GM12872 (cell line): ENCODE results near the gene DHX16.

Experiments used
- CTCF ChIP-seq: IDR thresholded peaks from 3 replicates; pipeline ENCODE4 v1.5.1; 2011; ENCODE audit warnings: low read depth, mild to moderate bottlenecking, low read length, moderate library complexity; ENCODE audit not compliant: insufficient read depth

DHX16 gene

DNA sequence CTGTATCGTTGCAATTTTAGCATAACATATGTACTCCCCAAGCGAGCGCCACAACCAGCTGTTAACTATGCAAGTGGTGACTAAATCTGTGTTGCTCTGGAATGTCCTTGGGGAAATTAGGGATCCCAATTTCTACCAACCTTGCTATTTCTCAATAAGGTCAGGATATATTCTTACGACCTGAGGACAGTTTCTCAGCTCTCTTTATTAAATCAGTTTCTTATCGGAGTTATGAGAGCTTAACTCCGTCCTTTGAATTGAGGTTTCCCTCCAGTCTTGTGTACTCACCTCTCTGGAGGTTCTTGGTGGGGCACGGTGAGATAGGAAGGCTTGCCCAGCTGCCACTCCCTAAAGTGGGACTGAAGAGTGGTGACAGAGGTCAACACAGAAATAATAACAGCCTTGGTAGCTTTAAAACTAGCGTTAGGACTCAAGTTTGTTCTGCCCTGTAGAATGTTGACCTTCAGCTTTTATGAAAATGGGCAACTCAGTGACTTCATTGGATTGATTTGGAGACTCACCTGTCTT lies 54.5 kb downstream of the DHX16 start:
- TF ChIP-seq CTCF, result no peak

GRCh38 chr6:30617565-30618269 lies 55.1 kb downstream of the DHX16 start, which contains the start of gene MRPS18B:
TSS of gene MRPS18B (plus strand) at chr6:30617840. CDS start at chr6:30617866, 26 bp downstream.
- TF ChIP-seq CTCF, result no peak

DNA sequence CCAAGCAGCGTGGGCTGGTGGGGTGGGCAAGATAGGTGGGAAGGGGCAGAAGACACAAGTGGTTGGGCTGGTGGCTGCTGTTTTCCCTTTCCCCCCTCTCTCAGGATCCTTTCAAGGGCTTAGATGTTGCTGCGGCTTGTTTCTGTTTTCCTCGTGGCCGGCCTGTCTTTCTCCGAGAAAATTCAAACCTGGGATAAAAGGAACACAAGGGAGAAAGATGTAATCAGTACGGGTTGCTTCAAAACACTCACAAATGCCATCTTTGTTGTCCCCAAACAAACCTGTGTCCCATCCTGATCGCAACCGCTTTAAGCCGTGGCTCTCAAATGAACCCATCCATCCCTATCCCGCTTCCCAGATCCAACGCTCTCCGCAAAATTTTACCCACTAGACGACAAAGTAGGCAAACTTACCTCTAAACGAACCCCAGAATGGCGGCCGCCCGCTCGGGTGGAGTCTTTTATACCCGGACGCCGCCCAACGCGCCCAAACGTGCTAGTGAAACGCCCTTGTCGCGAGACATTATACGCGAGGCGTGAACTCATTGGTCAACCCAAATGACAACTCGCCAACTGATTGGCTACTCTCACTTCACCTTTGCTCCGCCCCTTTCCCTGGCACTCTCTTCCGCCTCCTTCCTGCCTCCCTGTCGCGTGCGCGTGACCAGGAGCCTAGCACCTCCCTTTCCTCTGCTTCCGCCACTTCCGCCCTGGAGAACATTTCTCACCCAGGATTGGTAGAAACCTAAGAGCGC lies 55.8 kb downstream of the DHX16 start, which contains the start of gene PPP1R10:
TSS of gene PPP1R10 (minus strand) at position 433 of the 754 bp plus-strand sequence. CDS start 7,299 bp downstream, outside the sequence.
- no peak for TF ChIP-seq CTCF

DNA sequence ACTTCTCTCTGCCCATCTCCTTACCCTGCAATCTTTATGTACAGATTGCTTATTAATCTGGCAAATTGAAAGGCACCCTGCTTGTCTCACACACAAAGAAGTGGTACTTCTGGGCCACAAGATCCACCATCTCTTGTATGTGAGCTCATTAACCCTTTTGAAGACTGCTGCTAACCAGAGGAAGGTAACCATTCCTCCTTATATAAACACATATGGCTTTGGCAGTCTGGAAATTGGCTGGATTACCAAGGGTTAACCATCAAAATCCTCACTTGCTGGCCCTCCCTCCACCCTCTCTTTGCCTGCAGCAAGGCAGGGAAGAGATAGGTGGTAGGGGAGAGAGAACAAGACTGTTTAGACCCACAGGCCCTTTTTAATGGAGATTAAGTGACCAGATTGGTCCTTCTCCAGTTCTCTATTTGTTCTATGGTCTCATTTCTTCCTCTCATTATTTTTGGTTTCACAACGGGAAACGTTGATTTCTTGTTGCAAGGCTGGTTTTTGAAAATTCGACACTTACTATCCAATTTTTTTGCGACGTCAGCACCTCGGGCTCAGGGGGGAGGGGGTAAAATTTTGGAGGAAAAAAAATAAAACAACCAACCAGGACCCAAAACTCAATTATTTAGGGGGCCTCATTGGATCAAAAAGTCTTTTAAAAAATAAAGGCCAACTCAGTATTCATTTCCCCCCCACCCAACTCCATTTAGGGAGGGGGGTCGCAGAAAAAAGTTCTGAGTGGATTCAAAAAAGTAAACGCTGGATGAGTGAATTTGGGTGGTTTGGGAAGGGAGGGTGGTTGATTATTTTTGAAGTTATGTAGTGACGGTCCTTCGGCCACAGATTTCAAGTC lies 56.6 kb downstream of the DHX16 start:
- TF ChIP-seq CTCF, result no peak

GRCh38 chr6:30615219-30615957 lies 57.4 kb downstream of the DHX16 start:
- no peak for TF ChIP-seq CTCF

- TF ChIP-seq CTCF, result no peak
Measured at GRCh38 chr6:30614843-30615218, 58.0 kb downstream of the DHX16 start.
